HG03066 (cell line): Measurements from ENCODE around the gene NRXN3.

Experiments
- ATAC-seq: cut with Tn5 transposase; IDR thresholded peaks from one replicate; pipeline ENCODE4 v1.9.1; 2021; ENCODE audit warnings: low read depth; ENCODE audit not compliant: unreplicated experiment

The NRXN3 gene

DNA sequence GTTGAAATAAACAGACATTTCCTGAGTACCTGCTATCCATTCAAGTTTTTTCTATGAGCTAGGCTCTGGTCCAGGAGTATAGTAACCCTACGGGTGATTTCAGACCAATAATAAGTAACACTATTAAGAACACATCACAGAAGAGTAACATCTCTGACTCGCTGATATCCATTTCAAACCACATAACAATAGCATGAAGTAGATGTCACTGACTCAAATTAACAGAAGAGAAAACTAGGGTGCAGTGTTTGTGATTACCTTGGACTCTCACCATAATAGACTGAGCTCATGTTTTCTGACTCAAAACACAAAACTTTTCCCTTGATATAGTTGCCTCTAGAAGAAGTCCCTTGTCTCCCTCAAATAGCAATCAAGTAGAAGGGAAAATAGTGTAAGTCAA is 1618.2 kb downstream of the NRXN3 start:
- no peak for ATAC-seq

DNA sequence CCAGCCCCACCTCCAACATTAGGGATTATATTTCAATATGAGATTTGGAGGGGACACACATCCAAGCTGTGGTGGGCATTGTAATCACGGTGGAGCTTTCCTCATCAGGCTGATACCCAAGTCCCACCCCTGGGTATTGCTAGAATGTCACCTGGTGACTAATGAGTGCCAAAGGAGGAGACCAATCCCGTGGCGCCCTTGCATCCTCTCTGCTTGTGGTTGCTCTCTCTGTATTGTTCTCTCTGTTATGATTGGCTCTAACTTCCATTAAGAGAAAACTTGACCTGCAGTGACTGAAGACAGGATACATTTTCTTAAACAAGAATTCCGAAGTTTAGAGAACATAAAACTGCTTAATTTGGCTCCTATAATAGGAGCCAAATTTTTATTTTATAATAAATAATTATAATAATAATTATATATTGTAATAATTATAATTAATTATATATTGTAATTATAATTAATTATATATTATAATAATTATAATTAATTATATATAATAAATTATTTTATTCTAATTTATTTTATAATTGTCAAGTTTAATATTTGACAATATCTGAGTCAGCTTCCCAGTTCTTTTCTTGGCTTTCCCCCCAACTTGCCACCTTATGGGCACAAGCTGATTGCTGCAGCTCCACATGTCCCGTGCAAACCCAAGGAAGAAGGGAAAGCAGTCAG is 1621.0 kb downstream of the NRXN3 start:
- ATAC-seq = no peak

- ATAC-seq = no peak
These were observed 1631.9 kb downstream of the NRXN3 start for GRCh38 chr14:79802093-79802492.

DNA sequence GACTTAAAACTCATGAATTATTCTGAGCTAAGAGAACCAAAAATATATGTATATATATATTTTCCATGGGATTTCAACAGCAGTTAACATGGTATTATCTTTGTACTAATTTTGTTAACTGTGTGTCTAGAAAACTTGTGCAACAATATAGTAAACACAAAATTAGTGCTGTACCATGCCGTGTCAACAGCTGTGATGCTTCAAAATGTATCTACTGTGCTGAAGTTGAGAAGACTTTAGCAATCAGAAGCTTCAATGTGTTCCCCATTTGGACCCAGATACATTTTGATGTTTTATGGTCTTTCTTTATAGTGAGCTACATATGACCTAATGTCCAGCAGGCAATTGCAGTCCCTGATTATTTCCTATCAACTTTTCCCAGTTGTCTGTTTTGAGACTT is 1635.5 kb downstream of the NRXN3 start:
- no peak for ATAC-seq

- no peak for ATAC-seq
These were observed 1639.9 kb downstream of the NRXN3 start for GRCh38 chr14:79809849-79810612.

- no peak for ATAC-seq
These were observed 1650.8 kb downstream of the NRXN3 start for GRCh38 chr14:79820866-79821535.

- no peak for ATAC-seq
These were observed 1651.9 kb downstream of the NRXN3 start for GRCh38 chr14:79822034-79822433.

DNA sequence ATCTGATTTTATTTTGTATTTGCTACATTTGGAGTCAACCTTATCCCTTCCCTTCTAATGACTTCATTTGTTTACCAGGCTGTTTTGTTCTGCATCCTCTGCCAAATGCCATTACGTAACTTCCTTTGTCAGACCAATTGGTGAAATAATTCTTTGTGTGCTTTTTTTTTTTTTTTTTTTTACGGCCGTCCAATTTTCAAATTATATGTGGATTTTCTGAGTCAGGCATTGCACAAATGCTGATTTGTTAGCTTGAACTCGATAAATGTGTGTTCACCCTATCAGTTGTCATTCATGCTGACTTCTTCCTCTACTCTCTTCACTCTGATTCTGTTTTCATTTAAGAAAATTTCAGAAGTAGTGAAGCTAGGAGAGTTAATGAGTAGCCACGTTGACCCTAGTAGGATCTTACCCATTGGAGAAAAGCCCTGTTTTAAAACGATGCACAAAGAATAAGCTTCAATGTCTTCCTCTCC is 1654.9 kb downstream of the NRXN3 start:
- ATAC-seq = no peak

- no peak for ATAC-seq
These were observed 1656.2 kb downstream of the NRXN3 start for GRCh38 chr14:79826362-79826761.

DNA sequence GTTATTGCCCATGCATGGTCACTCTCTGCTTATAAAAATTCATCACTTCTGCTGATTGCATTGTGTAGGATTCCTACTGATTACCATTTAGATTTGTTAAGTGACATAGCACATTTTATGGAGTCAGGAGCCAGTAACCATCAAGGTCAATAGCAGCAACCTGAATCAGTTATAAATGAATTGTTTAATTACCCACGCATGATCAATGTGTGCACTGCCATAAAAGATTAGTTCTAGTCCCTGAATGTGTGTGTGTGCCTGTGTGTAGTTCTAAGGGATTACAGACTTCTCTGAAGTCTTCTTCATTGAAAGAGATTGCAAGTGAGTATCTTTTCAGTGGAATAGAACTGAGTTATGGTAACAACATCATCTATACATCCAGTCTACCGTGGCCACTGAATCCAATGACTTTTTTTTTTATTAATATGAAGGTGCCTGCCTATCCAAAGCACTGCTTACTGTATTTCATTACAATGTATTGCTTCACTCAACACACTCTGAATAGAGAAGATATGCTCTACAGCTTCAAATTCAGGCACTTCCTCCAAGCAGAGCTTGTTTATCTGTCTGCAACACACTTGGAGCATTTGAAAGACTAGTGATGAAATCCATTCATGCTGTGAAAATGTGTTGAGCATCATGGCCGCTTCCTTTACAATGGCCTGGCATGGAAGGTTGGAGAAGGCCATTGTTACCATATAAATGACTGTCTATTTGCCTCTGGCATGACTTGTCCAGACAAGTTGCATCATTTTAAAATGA is 1659.4 kb downstream of the NRXN3 start:
- ATAC-seq = no peak

DNA sequence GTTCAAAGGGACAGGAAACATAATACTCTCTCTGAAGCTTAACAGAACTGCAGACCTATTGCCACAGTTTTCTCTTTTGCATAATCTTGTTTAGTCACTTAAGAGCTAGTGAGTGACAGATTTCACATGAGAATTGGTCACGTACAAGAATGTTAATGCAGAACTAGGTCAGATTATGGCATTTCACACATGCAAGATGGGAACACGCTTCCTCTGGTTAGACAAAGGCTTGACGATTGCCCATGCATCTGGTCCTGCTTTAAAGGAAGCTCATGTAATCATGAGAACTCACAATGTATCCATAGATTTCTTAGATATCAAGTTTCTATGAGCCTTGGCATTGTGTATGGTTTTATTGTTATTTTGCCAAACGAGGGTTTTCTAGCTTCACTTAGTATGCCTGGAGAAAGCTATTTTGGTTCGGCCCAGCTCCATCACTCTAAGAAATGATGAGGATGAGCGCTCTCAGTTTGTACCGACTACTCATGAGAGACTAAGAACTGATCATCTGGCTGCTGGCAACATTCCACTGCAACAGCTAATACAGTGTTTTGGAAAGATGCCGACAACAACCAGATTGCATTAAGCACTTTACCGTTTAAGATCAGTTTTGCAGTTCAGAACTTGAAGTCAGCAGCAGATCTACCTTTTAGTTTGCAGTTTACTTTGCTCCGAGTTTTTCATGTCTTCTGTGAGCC is 1661.2 kb downstream of the NRXN3 start:
- no peak for ATAC-seq

- no peak for ATAC-seq
These were observed 1663.6 kb downstream of the NRXN3 start for GRCh38 chr14:79833781-79834180.

DNA sequence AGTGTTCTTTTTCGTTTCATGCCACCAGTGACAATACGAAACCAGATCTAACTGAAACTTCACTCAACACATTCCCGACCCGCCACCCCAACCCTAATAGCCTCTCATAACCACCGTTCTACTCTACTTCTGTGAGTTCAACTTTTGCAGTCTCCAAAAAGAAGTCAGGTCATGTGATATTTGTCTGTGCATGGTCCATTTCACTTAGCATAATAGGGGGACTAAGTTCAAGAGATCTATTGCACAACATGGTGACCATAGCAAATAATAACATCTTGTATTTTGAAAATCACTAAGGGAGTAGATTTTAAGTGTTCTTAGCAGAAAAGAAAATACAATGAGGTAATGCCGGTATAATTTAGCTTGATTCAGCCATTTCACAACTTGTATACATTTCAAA is 1664.7 kb downstream of the NRXN3 start:
- ATAC-seq = no peak

GRCh38 chr14:79836577-79836976 is 1666.4 kb downstream of the NRXN3 start:
- ATAC-seq = no peak

GRCh38 chr14:79837699-79838098 is 1667.5 kb downstream of the NRXN3 start:
- ATAC-seq = no peak

GRCh38 chr14:79840103-79840502 is 1669.9 kb downstream of the NRXN3 start:
- no peak for ATAC-seq

GRCh38 chr14:79840831-79841230 is 1670.7 kb downstream of the NRXN3 start:
- no peak for ATAC-seq

DNA sequence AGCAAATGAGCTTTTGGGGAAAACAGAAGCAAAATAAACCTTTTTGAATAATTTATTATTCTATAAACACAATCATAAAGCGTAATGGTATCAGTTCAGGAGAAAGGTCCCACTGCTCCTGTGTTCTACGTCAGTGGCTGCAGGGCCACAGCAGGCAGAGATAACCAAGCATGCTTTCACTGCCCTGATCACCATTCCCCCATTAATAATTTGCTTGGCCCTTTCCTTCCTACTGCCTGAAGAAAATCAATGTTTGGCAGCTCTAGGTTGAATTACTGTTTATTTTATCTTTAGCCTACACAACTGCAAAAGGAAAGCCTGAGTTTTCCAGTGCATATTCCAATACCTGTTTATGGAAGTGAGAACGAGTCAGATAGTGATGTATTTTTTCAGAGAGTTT is 1671.3 kb downstream of the NRXN3 start:
- ATAC-seq = no peak

DNA sequence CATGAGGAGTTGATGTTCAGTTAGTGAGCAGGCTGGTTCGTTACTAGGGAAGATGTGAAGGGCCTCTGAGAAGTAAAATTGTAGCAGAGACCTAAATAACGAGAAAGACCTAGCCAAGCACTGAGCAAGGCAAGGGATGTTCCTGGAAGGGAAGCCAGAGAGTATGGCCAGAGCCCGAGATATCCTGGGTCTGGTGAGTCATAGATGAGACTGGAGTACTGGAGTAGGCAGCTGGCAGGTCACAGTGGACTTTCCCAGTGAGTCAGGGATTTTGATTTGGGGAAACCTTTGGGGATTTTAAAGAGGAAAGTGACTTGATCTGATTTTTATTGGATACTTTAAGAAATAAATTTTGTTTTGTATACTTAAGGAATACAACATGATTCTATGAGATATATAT is 1672.1 kb downstream of the NRXN3 start:
- no peak for ATAC-seq
